K562 (cell line): Measurements from ENCODE around the gene MYL12A. TPM values are rescaled to one million over a fixed set of nuclear protein-coding genes. Genes with fewer than 3 reads are reported as not detected.

ENCODE experiments used
- ARID3A ChIP-seq: IDR thresholded peaks from 2 replicates; pipeline ENCODE4 v1.6.1; 2012; ENCODE audit warnings: low read depth, low read length, improper control_type of control experiment, borderline replicate concordance
- CHD1 ChIP-seq: fragments of 200-600 bp; sonication (generic); IDR thresholded peaks from one replicate; pipeline ENCODE4 v1.6.1; 2012; ENCODE audit warnings: mild to moderate bottlenecking, moderate library complexity, low read length, inconsistent platforms
- ELK1 ChIP-seq: sonication (generic); formaldehyde crosslinking; IDR thresholded peaks from 2 replicates; pipeline ENCODE4 v1.8.1; 2022; ENCODE audit warnings: missing genetic modification reagents
- EWSR1 ChIP-seq: fragments of 450-650 bp; IDR thresholded peaks from 2 replicates; pipeline ENCODE4 v1.6.1; 2018; ENCODE audit warnings: borderline replicate concordance, mild to moderate bottlenecking, low read depth, moderate library complexity; ENCODE audit not compliant: partially characterized antibody
- HMG20B ChIP-seq: fragments of 250-450 bp; sonication (Bioruptor Pico); IDR thresholded peaks from 2 replicates; pipeline ENCODE4 v1.5.0; 2021; ENCODE audit warnings: mild to moderate bottlenecking
- ID3 ChIP-seq, 2 experiments: fragments of 250-450 bp in 1 of 2; fragments of 450-650 bp in 1 of 2; sonication (Bioruptor Pico) in 1 of 2; IDR thresholded peaks; 2 replicates each; pipeline versions ENCODE4 v1.6.1 to v1.8.0; 2016 to 2021; ENCODE audit warnings: mild to moderate bottlenecking in 2 of 2, moderate library complexity in 2 of 2, missing compliant biosample characterization in 1 of 2, missing genetic modification characterization in 1 of 2
- ILF3 ChIP-seq: fragments of 450-650 bp; IDR thresholded peaks from 2 replicates; pipeline ENCODE4 v1.6.1; 2018; ENCODE audit warnings: antibody characterized with exemption, mild to moderate bottlenecking, moderate library complexity, borderline replicate concordance
- KLF1 ChIP-seq: fragments of 450-650 bp; IDR thresholded peaks from 2 replicates; pipeline ENCODE4 v1.6.1; 2016; ENCODE audit warnings: missing genetic modification characterization, missing compliant biosample characterization
- MAX ChIP-seq: sonication (generic); formaldehyde crosslinking; IDR thresholded peaks from 2 replicates; pipeline ENCODE4 v1.9.0; 2022; ENCODE audit warnings: mild to moderate bottlenecking, missing genetic modification reagents
- NCOA6 ChIP-seq: fragments of 450-650 bp; IDR thresholded peaks from 2 replicates; pipeline ENCODE4 v1.6.1; 2017; ENCODE audit warnings: mild to moderate bottlenecking
- NELFE ChIP-seq: IDR thresholded peaks from 2 replicates; pipeline ENCODE4 v1.6.1; 2011; ENCODE audit warnings: mild to moderate bottlenecking; ENCODE audit not compliant: insufficient read depth, insufficient read length
- NUFIP1 ChIP-seq: fragments of 450-650 bp; IDR thresholded peaks from 2 replicates; pipeline ENCODE4 v1.6.1; 2018; ENCODE audit not compliant: partially characterized antibody
- PATZ1 ChIP-seq: fragments of 250-450 bp; sonication (Bioruptor Pico); IDR thresholded peaks from 2 replicates; pipeline ENCODE4 v1.5.0; 2020; ENCODE audit warnings: mild to moderate bottlenecking, borderline replicate concordance
- PHF21A ChIP-seq: fragments of 450-650 bp; IDR thresholded peaks from 2 replicates; pipeline ENCODE4 v1.6.1; 2017; ENCODE audit warnings: low read depth, borderline replicate concordance
- POLR3G ChIP-seq: IDR thresholded peaks from 2 replicates; pipeline ENCODE4 v1.6.1; 2011; ENCODE audit not compliant: insufficient read length, insufficient replicate concordance; ENCODE audit errors: extremely low read depth
- PPARD ChIP-seq: fragments of 250-450 bp; sonication (Bioruptor Pico); IDR thresholded peaks from 2 replicates; pipeline ENCODE4 v1.8.0; 2022; ENCODE audit warnings: inconsistent platforms, mild to moderate bottlenecking, moderate library complexity
- RBBP5 ChIP-seq: fragments of 200-600 bp; sonication (generic); IDR thresholded peaks from 2 replicates; pipeline ENCODE4 v1.6.1; 2012; ENCODE audit warnings: borderline replicate concordance, mild to moderate bottlenecking, low read length, control low read depth, inconsistent platforms; ENCODE audit not compliant: insufficient read depth, poor library complexity, severe bottlenecking
- RBM39 ChIP-seq: fragments of 200-400 bp; formaldehyde crosslinking; optimal IDR thresholded peaks from 2 replicates; pipeline ENCODE3; 2018; ENCODE audit warnings: low read depth, low read length
- SIN3B ChIP-seq: fragments of 450-650 bp; IDR thresholded peaks from 2 replicates; pipeline ENCODE4 v1.6.1; 2017; ENCODE audit warnings: low read depth, mild to moderate bottlenecking, moderate library complexity
- STAT5A ChIP-seq: IDR thresholded peaks from 2 replicates; pipeline ENCODE4 v1.6.1; 2012; ENCODE audit warnings: low read length, inconsistent platforms, borderline replicate concordance
- TARDBP ChIP-seq: fragments of 450-650 bp; IDR thresholded peaks from 2 replicates; pipeline ENCODE4 v1.6.1; 2016
- USF2 ChIP-seq: sonication (generic); formaldehyde crosslinking; IDR thresholded peaks from 2 replicates; pipeline ENCODE4 v1.5.0; 2020; ENCODE audit warnings: missing genetic modification reagents
- ZNF239 ChIP-seq: fragments of 250-450 bp; sonication (Bioruptor Pico); IDR thresholded peaks from 2 replicates; pipeline ENCODE4 v1.4.0; 2020; ENCODE audit warnings: mild to moderate bottlenecking
- polyA plus RNA-seq, 8 experiments: library from polyadenylated mRNA; depleted of rRNA in 4 of 8; stranded (reverse) in 5 of 8; unstranded in 3 of 8; fragments of >200 nt; fragmentation: Nextera tagmentation in 2 of 8; fragmentation: Illumina TruSeq in 1 of 8; extraction: Ambion mirVana in 2 of 8; extraction: Trizol in 1 of 8; gene quantifications; 2 replicates each; pipeline versions ENCODE4 v1.2.1 to v1.2.3, GENCODE V29; 2011 to 2014; ENCODE audit warnings: inconsistent platforms in 1 of 8, missing spikeins in 1 of 8
- total RNA-seq, 7 experiments: library from RNA; depleted of rRNA in 6 of 7; stranded (reverse); fragments of >200 nt in 6 of 7; fragmentation: Illumina TruSeq in 2 of 7; extraction: Trizol in 2 of 7; gene quantifications; 2 replicates each; pipeline versions ENCODE4 v1.2.1 to v1.2.3, GENCODE V29; 2011 to 2021; ENCODE audit warnings: low replicate concordance in 1 of 7

The MYL12A gene
- total and polyA plus RNA-seq, 9 of the 15 experiments (the other 6 are each of a cell fraction or from before 2014, with no cell fraction given): 308 to 1,031 (median 559) TPM

- TF ChIP-seq NELFE: no peak
- TF ChIP-seq RBM39: no peak
- no peak for TF ChIP-seq NCOA6
- TF ChIP-seq SIN3B: no peak
- TF ChIP-seq ARID3A: no peak
- TF ChIP-seq STAT5A: no peak
- no peak for TF ChIP-seq KLF1 (tag)
- TF ChIP-seq ID3 (CRISPR knock-in tag; IDR thresholded peaks at IDR 0.05): no peak
- TF ChIP-seq ID3 (tag; IDR thresholded peaks at IDR 0.05): no peak
- TF ChIP-seq HMG20B (CRISPR knock-in tag): no peak
- no peak for TF ChIP-seq USF2
- no peak for TF ChIP-seq ZNF239 (CRISPR knock-in tag)
- TF ChIP-seq TARDBP: no peak
- no peak for TF ChIP-seq NUFIP1
- no peak for TF ChIP-seq PHF21A
- TF ChIP-seq PATZ1 (CRISPR knock-in tag): no peak
- TF ChIP-seq EWSR1: no peak
- TF ChIP-seq POLR3G: no peak
- no peak for TF ChIP-seq ILF3
- TF ChIP-seq CHD1: peak; percentile 100
- TF ChIP-seq PPARD (CRISPR knock-in tag): no peak
- no peak for TF ChIP-seq ELK1 (CRISPR knock-in tag)
- peak; percentile 52 for TF ChIP-seq RBBP5
- no peak for TF ChIP-seq MAX (CRISPR knock-in tag)
These were observed 559 bp downstream of the MYL12A start (continued) for GRCh38 chr18:3248062-3248657.
